Measurements from ENCODE around the gene AGAP1.
A peak's percentile ranks its signal among the peaks of the same experiment; 100 is the strongest.

AGAP1 gene

GRCh38 chr2:235964787-235965390, 471.0 kb downstream of the AGAP1 start:
- DNase-seq (ENCODE audit: low spot score), result no peak

GRCh38 chr2:235966396-235966795, 472.6 kb downstream of the AGAP1 start:
- peak; percentile 14 for DNase-seq (ENCODE audit: low spot score)

- peak; percentile 58 for DNase-seq (ENCODE audit: low spot score)
Observed at GRCh38 chr2:235966932-235967757, 473.3 kb downstream of the AGAP1 start.

GRCh38 chr2:235968155-235968554, 474.3 kb downstream of the AGAP1 start:
- DNase-seq (ENCODE audit: low spot score), result peak; percentile 20

- peak; percentile 38 for DNase-seq (ENCODE audit: low spot score)
Observed at GRCh38 chr2:235968616-235969324, 474.9 kb downstream of the AGAP1 start.

GRCh38 chr2:235970204-235971040, 476.6 kb downstream of the AGAP1 start:
- no peak for DNase-seq (ENCODE audit: low spot score)

GRCh38 chr2:235976516-235976915, 482.7 kb downstream of the AGAP1 start:
- DNase-seq (ENCODE audit: low spot score), result no peak

- no peak for DNase-seq (ENCODE audit: low spot score)
Observed at GRCh38 chr2:235976956-235977355, 483.1 kb downstream of the AGAP1 start.

- DNase-seq (ENCODE audit: low spot score), result no peak
Observed at GRCh38 chr2:235977445-235977844, 483.6 kb downstream of the AGAP1 start.

GRCh38 chr2:235978022-235978421, 484.2 kb downstream of the AGAP1 start:
- DNase-seq (ENCODE audit: low spot score), result no peak

GRCh38 chr2:235979037-235979436, 485.2 kb downstream of the AGAP1 start:
- DNase-seq (ENCODE audit: low spot score), result no peak

GRCh38 chr2:235979753-235980435, 486.1 kb downstream of the AGAP1 start:
- no peak for DNase-seq (ENCODE audit: low spot score)

GRCh38 chr2:235981631-235982030, 487.8 kb downstream of the AGAP1 start:
- DNase-seq (ENCODE audit: low spot score), result no peak

GRCh38 chr2:235983016-235983415, 489.2 kb downstream of the AGAP1 start:
- no peak for DNase-seq (ENCODE audit: low spot score)

GRCh38 chr2:235984552-235984951, 490.7 kb downstream of the AGAP1 start:
- DNase-seq (ENCODE audit: low spot score), result no peak

GRCh38 chr2:235986361-235986760, 492.5 kb downstream of the AGAP1 start:
- DNase-seq (ENCODE audit: low spot score), result no peak

GRCh38 chr2:235988271-235989015, 494.6 kb downstream of the AGAP1 start:
- no peak for DNase-seq (ENCODE audit: low spot score)

- DNase-seq (ENCODE audit: low spot score), result no peak
Observed at GRCh38 chr2:235989591-235989990, 495.7 kb downstream of the AGAP1 start.

GRCh38 chr2:235990344-235990743, 496.5 kb downstream of the AGAP1 start:
- DNase-seq (ENCODE audit: low spot score), result no peak

- peak; percentile 53 for DNase-seq (ENCODE audit: low spot score)
Observed at GRCh38 chr2:235992024-235992423, 498.2 kb downstream of the AGAP1 start.

GRCh38 chr2:235996419-235996818, 502.6 kb downstream of the AGAP1 start:
- no peak for DNase-seq (ENCODE audit: low spot score)

All from left forelimb (tissue), 1 donor.